Measurements from ENCODE around the gene TET3. TPM values are rescaled to one million over a fixed set of nuclear protein-coding genes. Genes with fewer than 3 reads are reported as not detected.

Gene TET3
- total and polyA plus RNA-seq, 2 experiments from 2014 or later, result 3.6 to 19.9 TPM

- TF ChIP-seq ZNF114 (CRISPR knock-in tag; IDR thresholded peaks at IDR 0.05) (no peak), NANOG (IDR thresholded peaks at IDR 0.05; ENCODE audit: borderline replicate concordance) (no peak), CREB1 (CRISPR knock-in tag; IDR thresholded peaks at IDR 0.05; ENCODE audit: low read depth) (no peak), ETS1 (IDR thresholded peaks at IDR 0.05) (no peak), ZNF462 (CRISPR knock-in tag; IDR thresholded peaks at IDR 0.05) (no peak), CTCF (conservative IDR thresholded peaks at IDR 0.05; ENCODE audit: low read depth in 2 of 2) (no peak)
- no peaks in the 10 kb centered on the region for H4K20me1 ChIP-seq (replicated peaks; ENCODE audit: insufficient read depth)
These were observed 7.9 kb upstream of the TET3 start for GRCh38 chr2:73976803-73977202.

More at GRCh38 chr2:73976803-73977202, 7.9 kb upstream of the TET3 start:
- H3K9me2 ChIP-seq (ENCODE audit: insufficient read depth), result no peaks in the 10 kb centered on the region
- H3K27ac ChIP-seq (ENCODE audit: low read depth), result no peak overlapping the region
- H3K36me3 ChIP-seq (ENCODE audit: insufficient read depth), result no peaks in the 10 kb centered on the region
- H3K4me3 ChIP-seq, result no peak overlapping the region
- H3K4me1 ChIP-seq (ENCODE audit: insufficient read depth), result peaks cover 20% of the 10 kb centered on the region
- H3K27me3 ChIP-seq (ENCODE audit: insufficient read depth), result peaks cover 28% of the 10 kb centered on the region
- Mint-ChIP-seq H3K9me3 (no peaks in the 10 kb centered on the region), H3K36me3 (ENCODE audit: low read depth) (no peaks in the 10 kb centered on the region), H3K27me3 (ENCODE audit: insufficient read depth, low read depth, poor library complexity) (peaks cover 30% of the 10 kb centered on the region), H3K4me1 (peaks cover 26% of the 10 kb centered on the region), H3K27ac (no peak overlapping the region), H3K4me3 (no peak overlapping the region)
- H3F3A ChIP-seq (replicated peaks; ENCODE audit: low read depth), result peaks cover 3% of the 10 kb centered on the region; the same call in 1 of the 2 replicates
- no peak overlapping the region for H2AFZ ChIP-seq
- H3K79me2 ChIP-seq (replicated peaks; ENCODE audit: insufficient read depth), result no peaks in the 10 kb centered on the region
- ATAC-seq (no peak), DNase-seq (ENCODE audit: low spot score) (no peak)
- no peak overlapping the region for H3K4me2 ChIP-seq
